HG03521 (cell line): ENCODE results near the gene MSRB2.

Source experiments
- ATAC-seq: cut with Tn5 transposase; IDR thresholded peaks from one replicate; pipeline ENCODE4 v1.9.1; 2021; ENCODE audit warnings: mild to moderate bottlenecking, moderate library complexity; ENCODE audit not compliant: unreplicated experiment

The MSRB2 gene

GRCh38 chr10:23158370-23158769, 63.0 kb downstream of the MSRB2 start:
- ATAC-seq: peak; percentile 58

GRCh38 chr10:23171232-23171876, 76.0 kb downstream of the MSRB2 start:
- no peak for ATAC-seq
